ENCODE results near the gene POLL. TPM values are rescaled to one million over a fixed set of nuclear protein-coding genes. Genes with fewer than 3 reads are reported as not detected.
"Not testable (repeated sequence)": the region's sequence is repeated elsewhere in the genome, so short reads cannot be mapped to it uniquely, and the experiment has no call there.

POLL gene
- total RNA-seq, 1 donor from 2014 or later, result 36.9 TPM

- intact Hi-C loops (cut with DNase I), result no loop called here
- DNase-seq, result no peak
- peak; percentile 41 to 46 for ATAC-seq
- Histone ChIP-seq H3K9me3 (no peaks in the 10 kb centered on the region), H3K27me3 (ENCODE audit: low read depth) (no peaks in the 10 kb centered on the region), H3K27ac (no peak overlapping the region), H3K4me3 (no peak overlapping the region), H3K4me1 (peaks cover 8% of the 10 kb centered on the region), H3K36me3 (no peaks in the 10 kb centered on the region)
- TF ChIP-seq CTCF (IDR thresholded peaks at IDR 0.05), result no peak
These were observed 7.8 kb upstream of the POLL start for GRCh38 chr10:101595591-101596433.

GRCh38 chr10:101593331-101593730 lies 5.3 kb upstream of the POLL start:
- H3K27ac ChIP-seq; DNase-seq; H3K4me3 ChIP-seq; H3K36me3 ChIP-seq; H3K9me3 ChIP-seq; H3K27me3 ChIP-seq (ENCODE audit: low read depth); intact Hi-C loops (cut with DNase I): not testable (repeated sequence)
- H3K4me1 ChIP-seq, result peaks cover 16% of the 10 kb centered on the region
- ATAC-seq, result peak; percentile 41 to 61

DNA sequence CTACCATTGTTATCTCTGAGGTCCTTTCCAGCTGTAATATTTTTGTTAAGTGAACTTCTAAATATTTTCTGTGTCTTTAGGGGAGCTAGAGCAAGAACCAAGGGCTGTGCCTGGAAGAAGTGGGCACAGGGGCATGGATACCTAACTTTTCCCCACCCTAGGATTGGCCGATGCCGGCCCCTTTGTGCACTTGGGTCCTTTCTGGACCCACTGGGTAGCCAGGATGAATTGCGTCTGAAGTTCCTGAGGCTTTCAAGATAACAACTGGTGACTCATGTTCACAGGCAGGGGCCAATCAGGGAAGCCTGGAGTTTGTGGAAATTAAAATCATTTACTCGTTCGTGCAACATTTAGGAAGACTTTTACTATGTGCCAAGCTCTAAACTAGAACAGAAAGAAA lies 822 bp upstream of the POLL start:
- intact Hi-C loops (cut with DNase I), result no loop called here
- Histone ChIP-seq H3K9me3 (no peaks in the 10 kb centered on the region), H3K27me3 (ENCODE audit: low read depth) (no peaks in the 10 kb centered on the region), H3K4me1 (peaks cover 34% of the 10 kb centered on the region), H3K36me3 (peaks cover 21% of the 10 kb centered on the region), H3K4me3 (peak overlapping the region; percentile 86), H3K27ac (no peak overlapping the region)
- DNase-seq, result no peak
- no peak for TF ChIP-seq CTCF (IDR thresholded peaks at IDR 0.05)
- no peak for ATAC-seq

GRCh38 chr10:101585841-101586240 lies 2.2 kb downstream of the POLL start:
- Histone ChIP-seq H3K4me3 (no peak overlapping the region), H3K9me3 (no peaks in the 10 kb centered on the region), H3K27ac (no peak overlapping the region), H3K27me3 (ENCODE audit: low read depth) (no peaks in the 10 kb centered on the region), H3K36me3 (peaks cover 44% of the 10 kb centered on the region), H3K4me1 (peaks cover 27% of the 10 kb centered on the region)
- DNase-seq (no peak), ATAC-seq (no peak)
- intact Hi-C loops (cut with DNase I), result no loop called here
- TF ChIP-seq CTCF (IDR thresholded peaks at IDR 0.05), result no peak

DNA sequence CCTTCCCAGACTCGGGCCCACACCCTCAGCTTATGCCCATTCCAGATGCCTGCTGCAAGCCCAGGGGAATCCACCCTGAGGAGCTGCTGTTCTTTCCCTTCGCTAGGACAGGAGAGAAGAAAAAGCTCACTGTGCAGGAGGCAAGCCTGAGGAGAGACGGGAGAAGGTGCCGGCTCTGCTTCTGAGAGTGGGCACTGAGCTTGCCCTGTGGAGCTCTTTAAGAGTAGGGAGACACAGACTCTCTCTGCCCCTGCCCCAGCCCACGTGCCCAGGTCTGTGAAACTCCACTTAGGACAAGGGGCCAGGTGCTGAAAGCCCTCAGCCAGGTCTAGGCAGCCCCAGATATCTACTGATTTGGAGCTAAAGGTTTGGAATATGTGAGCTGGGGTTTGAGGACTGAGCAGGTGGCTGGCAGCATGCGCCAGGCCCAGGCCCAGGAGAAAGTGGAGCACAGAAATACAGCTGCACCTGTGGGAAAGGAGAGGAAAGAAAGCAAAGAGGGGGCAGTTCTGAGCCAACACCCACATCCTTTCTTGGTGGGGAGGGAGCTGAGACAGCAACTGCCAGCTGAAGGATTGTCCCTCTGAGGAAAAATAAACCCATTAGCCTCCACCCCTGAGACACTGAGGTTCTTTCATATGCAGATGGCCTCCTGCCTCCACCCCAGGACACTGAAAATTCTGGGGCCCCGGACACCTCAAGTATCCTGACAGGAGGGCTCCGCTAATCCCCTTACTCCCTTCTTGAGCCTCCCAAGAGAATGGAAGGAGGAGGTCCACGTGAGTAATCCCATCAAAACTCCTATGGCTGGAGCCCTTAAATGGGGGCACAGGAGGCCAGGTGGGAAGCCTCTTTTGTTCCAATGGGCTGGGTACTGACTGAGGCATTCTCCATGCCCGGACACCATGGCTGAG lies 7.3 kb downstream of the POLL start:
- H3K27me3 ChIP-seq (ENCODE audit: low read depth), result no peaks in the 10 kb centered on the region
- no peaks in the 10 kb centered on the region for H3K9me3 ChIP-seq
- no peak overlapping the region for H3K4me3 ChIP-seq
- DNase-seq (peak; percentile 6), ATAC-seq (no peak)
- intact Hi-C loops (cut with DNase I), result no loop called here
- H3K36me3 ChIP-seq, result peaks cover 75% of the 10 kb centered on the region
- H3K4me1 ChIP-seq, result peaks cover 1% of the 10 kb centered on the region
- no peak overlapping the region for H3K27ac ChIP-seq
- no peak for TF ChIP-seq CTCF (IDR thresholded peaks at IDR 0.05)

GRCh38 chr10:101579516-101579870 lies 8.6 kb downstream of the POLL start:
- no peak for TF ChIP-seq CTCF (IDR thresholded peaks at IDR 0.05)
- ATAC-seq (no peak), DNase-seq (no peak)
- intact Hi-C loops (cut with DNase I), result no loop called here
- H3K9me3 ChIP-seq, result no peaks in the 10 kb centered on the region
- H3K36me3 ChIP-seq, result peaks cover 63% of the 10 kb centered on the region
- H3K27me3 ChIP-seq (ENCODE audit: low read depth), result no peaks in the 10 kb centered on the region
- no peaks in the 10 kb centered on the region for H3K4me1 ChIP-seq
- no peak overlapping the region for H3K4me3 ChIP-seq
- no peak overlapping the region for H3K27ac ChIP-seq

Data from lower lobe of right lung (tissue), 2 donors.